Parathyroid adenoma (tissue), 2 donors: Measurements from ENCODE around the gene SSB.

Source experiments
- H2AFZ ChIP-seq: fragments of 300-600 bp; sonication (generic); one replicate; pipeline ENCODE4 v1.7.0; 2017; ENCODE audit warnings: antibody characterized with exemption, mild to moderate bottlenecking
- H3K27ac ChIP-seq: fragments of 300-600 bp; sonication (generic); one replicate; pipeline ENCODE4 v1.7.0; 2017
- H3K27me3 ChIP-seq: fragments of 300-600 bp; sonication (generic); one replicate; pipeline ENCODE4 v1.7.0; 2017; ENCODE audit warnings: low read length; ENCODE audit not compliant: control insufficient read depth, insufficient read depth
- H3K36me3 ChIP-seq: fragments of 300-600 bp; sonication (generic); one replicate; pipeline ENCODE4 v1.7.0; 2017; ENCODE audit warnings: low read length; ENCODE audit not compliant: control insufficient read depth, insufficient read depth
- H3K4me1 ChIP-seq: fragments of 300-600 bp; sonication (generic); one replicate; pipeline ENCODE4 v1.7.0; 2017; ENCODE audit warnings: control low read depth
- H3K4me2 ChIP-seq: fragments of 300-600 bp; sonication (generic); one replicate; pipeline ENCODE4 v1.7.0; 2017; ENCODE audit warnings: low read length
- H3K4me3 ChIP-seq: fragments of 300-600 bp; sonication (generic); one replicate; pipeline ENCODE4 v1.7.0; 2017; ENCODE audit warnings: low read depth, low read length
- H3K79me2 ChIP-seq: fragments of 300-600 bp; sonication (generic); one replicate; pipeline ENCODE4 v1.7.0; 2017; ENCODE audit warnings: control low read depth
- H3K9ac ChIP-seq: fragments of 300-600 bp; sonication (generic); one replicate; pipeline ENCODE4 v1.7.0; 2017; ENCODE audit warnings: mild to moderate bottlenecking
- H3K9me3 ChIP-seq: fragments of 300-600 bp; sonication (generic); one replicate; pipeline ENCODE4 v1.7.0; 2017; ENCODE audit warnings: low read length; ENCODE audit not compliant: control insufficient read depth
- TF ChIP-seq, protein P1 (sequence below): fragments of 300-600 bp; sonication (generic); IDR thresholded peaks from one replicate; pipeline ENCODE4 v1.7.0; 2017; ENCODE audit warnings: antibody characterized with exemption, mild to moderate bottlenecking
- donor health status: primary hyperparathyroidism.

The SSB gene

DNA sequence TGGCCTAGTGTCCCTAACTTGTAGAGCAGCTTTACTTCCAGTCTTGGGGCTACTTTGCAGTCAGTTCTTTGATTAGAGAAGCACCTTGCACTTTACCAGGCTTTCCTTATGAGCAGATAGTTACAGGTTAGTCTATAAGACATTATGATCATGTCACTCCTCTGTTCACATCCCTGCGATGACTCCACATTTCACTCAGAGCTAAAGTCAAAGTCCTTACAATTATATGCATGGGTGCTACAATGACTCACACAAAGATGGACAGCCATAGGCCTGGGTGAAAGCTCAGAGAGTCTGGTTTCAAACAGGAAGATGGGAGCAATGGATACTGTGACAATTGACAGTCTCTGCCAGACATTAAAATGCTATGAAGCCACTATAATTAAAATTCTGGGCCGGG is 27.1 kb upstream of the SSB start:
- Histone ChIP-seq H3K27ac (no peak overlapping the region), H3K4me2 (no peak overlapping the region), H3K27me3 (no peaks in the 10 kb centered on the region), H3K9me3 (no peaks in the 10 kb centered on the region), H2AFZ (no peak overlapping the region), H3K79me2 (no peaks in the 10 kb centered on the region), H3K36me3 (no peaks in the 10 kb centered on the region), H3K4me3 (no peak overlapping the region), H3K9ac (no peak overlapping the region), H3K4me1 (peaks cover 2% of the 10 kb centered on the region)
- TF ChIP-seq, protein P1, sequence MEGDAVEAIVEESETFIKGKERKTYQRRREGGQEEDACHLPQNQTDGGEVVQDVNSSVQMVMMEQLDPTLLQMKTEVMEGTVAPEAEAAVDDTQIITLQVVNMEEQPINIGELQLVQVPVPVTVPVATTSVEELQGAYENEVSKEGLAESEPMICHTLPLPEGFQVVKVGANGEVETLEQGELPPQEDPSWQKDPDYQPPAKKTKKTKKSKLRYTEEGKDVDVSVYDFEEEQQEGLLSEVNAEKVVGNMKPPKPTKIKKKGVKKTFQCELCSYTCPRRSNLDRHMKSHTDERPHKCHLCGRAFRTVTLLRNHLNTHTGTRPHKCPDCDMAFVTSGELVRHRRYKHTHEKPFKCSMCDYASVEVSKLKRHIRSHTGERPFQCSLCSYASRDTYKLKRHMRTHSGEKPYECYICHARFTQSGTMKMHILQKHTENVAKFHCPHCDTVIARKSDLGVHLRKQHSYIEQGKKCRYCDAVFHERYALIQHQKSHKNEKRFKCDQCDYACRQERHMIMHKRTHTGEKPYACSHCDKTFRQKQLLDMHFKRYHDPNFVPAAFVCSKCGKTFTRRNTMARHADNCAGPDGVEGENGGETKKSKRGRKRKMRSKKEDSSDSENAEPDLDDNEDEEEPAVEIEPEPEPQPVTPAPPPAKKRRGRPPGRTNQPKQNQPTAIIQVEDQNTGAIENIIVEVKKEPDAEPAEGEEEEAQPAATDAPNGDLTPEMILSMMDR, result no peak

DNA sequence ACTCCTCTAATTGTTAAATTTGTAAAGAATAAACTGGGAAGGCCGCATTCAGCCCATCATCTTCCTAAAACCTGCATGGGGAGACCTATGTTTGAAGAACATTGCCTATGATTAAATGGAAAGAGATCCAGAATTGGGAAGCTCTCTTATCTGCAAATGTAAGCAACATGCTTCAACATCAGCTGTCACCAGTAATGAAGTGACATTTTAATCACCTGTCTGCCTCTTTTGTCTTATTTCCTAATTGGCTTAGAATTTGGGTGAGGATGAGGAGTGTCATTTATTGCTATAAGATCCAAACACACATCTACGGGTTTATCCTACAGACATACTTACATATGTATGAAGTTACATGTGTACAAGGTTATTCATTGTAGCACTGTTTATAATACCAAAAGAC is 26.0 kb upstream of the SSB start:
- TF ChIP-seq, protein P1, result no peak
- no peaks in the 10 kb centered on the region for H3K27me3 ChIP-seq
- no peak overlapping the region for H3K9ac ChIP-seq
- peaks cover 4% of the 10 kb centered on the region for H3K4me1 ChIP-seq
- no peak overlapping the region for H3K4me3 ChIP-seq
- no peak overlapping the region for H2AFZ ChIP-seq
- H3K4me2 ChIP-seq, result no peak overlapping the region
- no peaks in the 10 kb centered on the region for H3K36me3 ChIP-seq
- H3K27ac ChIP-seq, result no peak overlapping the region
- no peaks in the 10 kb centered on the region for H3K9me3 ChIP-seq
- H3K79me2 ChIP-seq, result no peaks in the 10 kb centered on the region

DNA sequence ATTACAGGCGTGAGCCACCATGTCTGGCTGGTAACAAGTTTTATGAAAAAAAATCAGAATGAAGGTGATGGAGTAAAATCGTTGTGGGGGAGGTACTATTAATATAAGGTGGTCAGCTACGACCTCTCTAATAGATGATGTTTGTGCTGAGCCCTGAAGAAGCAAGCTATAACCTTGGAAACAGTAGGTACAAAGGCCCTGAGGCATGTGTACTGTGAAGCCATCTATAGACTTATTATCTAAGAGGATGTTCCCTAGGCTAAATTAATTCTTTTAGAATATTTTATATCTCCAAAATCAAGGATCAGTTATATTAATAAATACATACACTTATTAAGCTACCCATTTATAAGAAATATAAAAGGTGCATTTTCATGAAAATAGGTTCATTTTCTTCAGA is 23.3 kb upstream of the SSB start:
- Histone ChIP-seq H2AFZ (peak overlapping the region; percentile 74), H3K36me3 (no peaks in the 10 kb centered on the region), H3K4me2 (no peak overlapping the region), H3K4me3 (no peak overlapping the region), H3K9ac (no peak overlapping the region), H3K27me3 (no peaks in the 10 kb centered on the region), H3K4me1 (peaks cover 4% of the 10 kb centered on the region), H3K27ac (no peak overlapping the region), H3K9me3 (no peaks in the 10 kb centered on the region), H3K79me2 (no peaks in the 10 kb centered on the region)
- TF ChIP-seq, protein P1, result no peak

DNA sequence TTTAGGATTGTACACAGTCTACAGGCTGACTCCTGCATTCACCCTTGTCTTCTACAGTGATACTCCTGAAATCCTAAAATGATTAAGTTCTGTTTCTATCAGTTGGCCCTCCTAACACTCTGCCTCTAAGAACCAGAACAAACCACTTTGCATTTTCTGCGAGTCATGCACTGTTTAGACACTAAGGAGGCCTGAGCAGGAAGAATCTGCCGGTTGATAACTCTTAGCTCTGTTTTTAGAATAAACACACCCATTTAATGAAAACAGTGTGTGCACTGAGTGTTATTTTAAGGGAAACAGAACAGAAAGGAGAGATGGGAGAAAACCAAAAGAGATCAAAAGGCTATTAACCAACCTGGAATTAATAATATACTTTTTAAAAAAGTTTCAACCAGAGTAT is 22.9 kb upstream of the SSB start:
- Histone ChIP-seq H3K4me1 (peaks cover 4% of the 10 kb centered on the region), H3K9me3 (no peaks in the 10 kb centered on the region), H3K4me2 (no peak overlapping the region), H3K36me3 (no peaks in the 10 kb centered on the region), H3K79me2 (no peaks in the 10 kb centered on the region), H3K9ac (no peak overlapping the region), H3K4me3 (no peak overlapping the region), H2AFZ (peak overlapping the region; percentile 74), H3K27ac (no peak overlapping the region), H3K27me3 (no peaks in the 10 kb centered on the region)
- TF ChIP-seq, protein P1, result no peak

DNA sequence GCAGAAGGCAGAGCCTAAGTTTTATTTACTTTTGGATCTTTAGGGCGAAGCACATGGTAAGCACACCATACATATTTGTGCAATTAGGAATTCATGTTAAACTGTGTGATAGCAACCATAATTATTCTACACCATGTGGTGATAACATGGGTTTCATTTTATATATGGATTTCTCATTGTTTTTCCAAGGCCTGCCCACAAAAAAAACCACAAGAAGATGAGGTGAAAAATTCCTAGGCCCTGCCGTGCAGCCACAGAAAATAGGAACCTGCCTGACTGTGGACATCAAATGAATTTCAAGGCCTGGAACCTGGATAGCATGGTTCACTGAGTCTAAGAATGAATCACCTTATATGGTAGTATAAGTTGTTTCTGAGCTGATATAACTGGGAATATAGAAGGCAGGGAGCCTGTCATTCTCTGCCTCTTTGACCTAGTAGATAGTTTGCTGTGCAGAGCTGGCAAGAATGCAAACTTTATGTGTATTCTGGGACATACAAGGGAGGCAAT is 22.4 kb upstream of the SSB start:
- H3K79me2 ChIP-seq, result no peaks in the 10 kb centered on the region
- H3K4me1 ChIP-seq, result peaks cover 4% of the 10 kb centered on the region
- H3K27ac ChIP-seq, result no peak overlapping the region
- H3K36me3 ChIP-seq, result no peaks in the 10 kb centered on the region
- H3K27me3 ChIP-seq, result no peaks in the 10 kb centered on the region
- no peak overlapping the region for H3K4me3 ChIP-seq
- no peak overlapping the region for H3K9ac ChIP-seq
- TF ChIP-seq, protein P1, result no peak
- no peak overlapping the region for H3K4me2 ChIP-seq
- no peaks in the 10 kb centered on the region for H3K9me3 ChIP-seq
- H2AFZ ChIP-seq, result peak overlapping the region; percentile 74
